ENCODE results near the gene PROK1. TPM values are rescaled to one million over a fixed set of nuclear protein-coding genes. Genes with fewer than 3 reads are reported as not detected.
A peak's percentile ranks its signal among the peaks of the same experiment; 100 is the strongest.

The PROK1 gene
- total RNA-seq, 2 experiments from 2014 or later = not detected

DNA sequence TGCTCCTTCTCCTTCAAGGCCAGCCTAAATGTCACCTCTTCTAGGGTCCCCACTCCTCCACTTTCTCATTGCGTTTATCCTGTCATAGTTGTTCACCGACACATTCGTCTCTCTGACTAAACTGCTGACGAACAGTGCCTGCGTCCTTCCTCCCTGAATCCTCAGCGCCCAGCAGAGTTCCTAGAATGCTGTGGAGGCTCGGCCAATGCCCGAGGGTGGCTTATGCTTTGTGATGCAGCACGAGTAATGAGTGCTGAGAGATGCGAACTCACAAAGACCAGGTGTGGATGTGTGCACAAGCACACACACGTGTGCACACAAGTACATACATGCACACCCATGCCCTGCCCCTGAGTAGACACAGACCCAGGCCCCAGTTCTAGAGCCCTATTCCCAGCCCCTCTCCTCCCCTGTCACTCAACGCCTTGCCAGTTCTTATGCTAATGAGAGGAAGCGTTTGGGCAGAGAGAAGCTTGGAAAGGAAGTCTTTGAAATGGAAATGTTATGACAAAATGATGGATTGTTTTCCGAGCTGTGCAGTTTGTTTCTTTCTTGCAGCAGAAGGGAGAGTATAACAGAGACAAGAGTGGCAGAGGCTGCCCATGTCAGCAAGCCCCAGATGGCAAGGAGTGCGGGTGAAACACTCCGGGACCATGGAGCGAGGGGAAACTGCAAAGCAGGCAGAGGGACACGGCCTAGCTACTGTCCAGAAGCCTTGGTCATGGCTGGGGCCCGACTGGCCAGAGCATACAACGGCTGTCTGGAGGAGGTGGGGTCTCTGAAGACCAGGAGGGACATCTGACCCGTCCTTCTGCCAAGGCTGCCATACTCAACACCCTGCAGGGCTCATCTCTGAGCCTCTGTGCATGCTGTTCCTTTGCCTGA, 43.8 kb downstream of the PROK1 start:
- intact Hi-C loops (cut with micrococcal nuclease) = loop anchor here (5.0 kb wide), 1 partner anchor 32 kb away; no protein-coding TSS in a partner anchor
- no peaks in the 10 kb centered on the region for H3K27me3 Mint-ChIP-seq
- H3K4me3 Mint-ChIP-seq = no peak overlapping the region
- ChIA-PET POLR2A (no interaction called here), CTCF (interaction anchor here (0.8 to 5.3 kb wide), 24 partner anchors 9 to 468 kb away, joined by 3 to 125 read pairs (median 9); partner anchors contain the start of gene KCNC4)
- H3K9me3 Mint-ChIP-seq = no peaks in the 10 kb centered on the region
- no peak for DNase-seq
- H3K36me3 Mint-ChIP-seq = no peaks in the 10 kb centered on the region
- no peak overlapping the region for H3K27ac Mint-ChIP-seq
- H3K4me1 Mint-ChIP-seq (ENCODE audit: low read depth) = no peaks in the 10 kb centered on the region

- H3K4me3 Mint-ChIP-seq = no peak overlapping the region
- no peak overlapping the region for H3K27ac Mint-ChIP-seq
- H3K36me3 Mint-ChIP-seq = no peaks in the 10 kb centered on the region
- DNase-seq = peak; percentile 86
- H3K27me3 Mint-ChIP-seq = no peaks in the 10 kb centered on the region
- no peaks in the 10 kb centered on the region for H3K9me3 Mint-ChIP-seq
- ChIA-PET POLR2A (interaction anchor here (0.7 kb wide), 1 partner anchor 152 kb away, joined by 3 read pairs; no protein-coding TSS in a partner anchor), CTCF (interaction anchor here (0.6 to 5.3 kb wide), 97 partner anchors 10 to 651 kb away, joined by 3 to 125 read pairs (median 4); partner anchors contain the start of genes KCNA2, KCNC4 and RBM15)
- H3K4me1 Mint-ChIP-seq (ENCODE audit: low read depth) = no peaks in the 10 kb centered on the region
- intact Hi-C loops (cut with micrococcal nuclease) = loop anchor here (1.0 to 5.0 kb wide), 3 partner anchors 34 to 293 kb away; no protein-coding TSS in a partner anchor
Observed at GRCh38 chr1:110495926-110496600, 45.1 kb downstream of the PROK1 start.

DNA sequence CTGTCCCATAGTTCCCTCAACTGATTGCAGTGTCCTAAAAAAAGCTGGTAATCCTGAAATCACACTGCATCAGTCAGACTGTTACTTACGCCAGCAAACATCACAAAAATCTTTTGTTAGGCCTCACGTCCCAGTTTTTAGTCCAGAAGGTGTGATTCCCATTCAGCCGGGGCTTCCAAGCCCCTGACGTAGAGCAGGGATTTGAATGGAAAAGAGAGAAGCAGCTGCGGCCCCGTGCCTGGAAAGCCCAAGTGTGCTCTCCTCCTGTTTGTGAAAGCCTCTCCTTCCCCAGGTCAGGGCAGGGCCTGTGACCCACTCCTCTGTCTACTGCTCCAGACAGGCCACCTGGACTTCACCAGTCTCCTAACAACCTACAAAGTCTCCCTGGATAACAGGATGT, 47.3 kb downstream of the PROK1 start:
- Mint-ChIP-seq H3K9me3 (no peaks in the 10 kb centered on the region), H3K27ac (no peak overlapping the region), H3K36me3 (no peaks in the 10 kb centered on the region), H3K4me1 (ENCODE audit: low read depth) (no peaks in the 10 kb centered on the region), H3K4me3 (no peak overlapping the region), H3K27me3 (peaks cover 8% of the 10 kb centered on the region)
- DNase-seq = no peak
- intact Hi-C loops (cut with micrococcal nuclease) = loop anchor here (5.0 kb wide), 1 partner anchor 36 kb away; no protein-coding TSS in a partner anchor
- CTCF ChIA-PET = interaction anchor here (0.5 to 5.3 kb wide), 9 partner anchors 10 to 379 kb away, joined by 3 to 125 read pairs (median 5); partner anchors contain the start of gene KCNC4
- POLR2A ChIA-PET = no interaction called here

DNA sequence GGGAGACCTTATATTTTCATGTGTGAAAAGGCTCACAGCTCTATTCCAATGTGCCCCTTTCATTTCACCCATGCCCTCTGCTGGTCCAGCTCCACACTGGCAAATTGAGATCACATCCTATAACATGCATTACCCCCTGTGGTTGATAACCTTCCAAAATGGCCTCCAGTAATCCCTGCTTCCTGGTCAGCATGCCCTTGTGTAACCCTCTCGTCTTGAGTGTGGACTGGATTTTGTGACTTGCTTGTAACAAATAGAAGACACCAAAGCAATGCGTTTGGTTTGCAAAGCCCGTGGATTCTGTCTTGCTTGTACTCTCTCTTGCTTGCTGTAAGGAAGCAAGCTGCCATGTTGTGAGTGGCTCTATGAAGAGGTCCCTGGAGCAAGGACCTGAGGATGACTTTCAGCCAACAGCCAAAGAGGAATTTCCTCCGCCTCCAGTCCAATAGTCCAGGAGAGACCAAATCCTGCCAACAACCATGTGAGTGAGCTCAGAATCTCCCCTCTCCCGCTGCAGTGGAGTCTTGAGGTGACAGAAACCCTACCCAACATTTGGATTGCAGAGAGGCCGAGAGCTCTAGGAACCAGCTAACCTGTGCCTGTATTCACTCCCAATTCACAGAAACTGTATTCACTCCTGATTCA, 50.7 kb downstream of the PROK1 start:
- POLR2A ChIA-PET = no interaction called here

DNA sequence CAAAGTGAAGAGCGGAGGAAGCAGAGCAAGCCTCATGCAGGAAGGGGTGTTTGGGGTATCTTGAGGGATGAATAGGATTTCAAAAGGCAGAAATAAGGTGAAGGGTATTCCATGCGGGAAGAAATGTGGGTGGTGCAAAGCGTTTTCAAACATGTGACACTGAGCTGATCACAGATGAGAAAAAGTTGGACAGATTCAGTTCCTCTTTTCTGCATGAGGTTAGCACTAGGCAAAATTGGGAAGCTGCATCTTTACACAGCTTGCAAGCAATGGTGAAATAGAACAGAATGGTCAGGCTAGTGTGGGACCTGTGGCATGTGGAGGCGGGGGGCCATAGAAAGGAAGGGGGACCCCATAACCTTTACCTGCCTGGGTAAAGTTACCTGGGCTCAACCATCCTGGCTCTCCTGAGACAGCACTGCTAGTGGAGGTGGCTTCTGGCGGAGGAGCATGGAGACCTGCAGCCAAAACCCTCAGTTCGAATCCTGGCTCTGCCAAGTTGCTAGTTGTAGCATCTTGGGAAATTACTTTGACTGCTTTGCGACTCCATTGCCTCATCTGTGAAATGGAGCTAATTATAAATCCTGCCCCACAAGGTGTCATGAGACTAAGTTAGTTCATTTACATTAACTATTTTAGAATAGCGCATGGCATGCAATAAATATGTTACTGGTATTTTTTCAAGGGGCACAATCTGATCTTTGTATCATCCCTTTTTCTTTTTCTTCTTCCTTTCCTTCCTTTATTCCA, 51.6 kb downstream of the PROK1 start:
- POLR2A ChIA-PET = no interaction called here
- H3K27ac Mint-ChIP-seq = no peak overlapping the region
- no peaks in the 10 kb centered on the region for H3K4me1 Mint-ChIP-seq (ENCODE audit: low read depth)
- no peaks in the 10 kb centered on the region for H3K9me3 Mint-ChIP-seq
- intact Hi-C loops (cut with micrococcal nuclease) = no loop called here
- no peaks in the 10 kb centered on the region for H3K36me3 Mint-ChIP-seq
- peaks cover 12% of the 10 kb centered on the region for H3K27me3 Mint-ChIP-seq
- no peak for DNase-seq
- CTCF ChIA-PET = interaction anchor here (1.8 kb wide), 1 partner anchor 42 kb away, joined by 5 read pairs; no protein-coding TSS in a partner anchor
- no peak overlapping the region for H3K4me3 Mint-ChIP-seq

More for the DNA sequence above, 50.7 kb downstream of the PROK1 start:
- H3K4me3 Mint-ChIP-seq = no peak overlapping the region
- H3K36me3 Mint-ChIP-seq = no peaks in the 10 kb centered on the region
- H3K4me1 Mint-ChIP-seq (ENCODE audit: low read depth) = no peaks in the 10 kb centered on the region
- H3K27me3 Mint-ChIP-seq = peaks cover 10% of the 10 kb centered on the region
- H3K27ac Mint-ChIP-seq = no peak overlapping the region
- intact Hi-C loops (cut with micrococcal nuclease) = no loop called here
- DNase-seq = no peak
- CTCF ChIA-PET = interaction anchor here (0.7 to 1.8 kb wide), 2 partner anchors 41 to 264 kb away, joined by 3 to 5 read pairs; no protein-coding TSS in a partner anchor
- no peaks in the 10 kb centered on the region for H3K9me3 Mint-ChIP-seq

GRCh38 chr1:110503471-110503870, 52.5 kb downstream of the PROK1 start:
- POLR2A ChIA-PET = no interaction called here
- Mint-ChIP-seq H3K4me1 (ENCODE audit: low read depth) (no peaks in the 10 kb centered on the region), H3K9me3 (no peaks in the 10 kb centered on the region), H3K36me3 (no peaks in the 10 kb centered on the region), H3K27ac (no peak overlapping the region), H3K27me3 (peaks cover 15% of the 10 kb centered on the region), H3K4me3 (no peak overlapping the region)
- CTCF ChIA-PET = interaction anchor here (1.8 to 4.6 kb wide), 2 partner anchors 8 to 43 kb away, joined by 5 to 15 read pairs; no protein-coding TSS in a partner anchor
- intact Hi-C loops (cut with micrococcal nuclease) = no loop called here
- no peak for DNase-seq

GRCh38 chr1:110504226-110504625, 53.3 kb downstream of the PROK1 start:
- POLR2A ChIA-PET = no interaction called here

DNA sequence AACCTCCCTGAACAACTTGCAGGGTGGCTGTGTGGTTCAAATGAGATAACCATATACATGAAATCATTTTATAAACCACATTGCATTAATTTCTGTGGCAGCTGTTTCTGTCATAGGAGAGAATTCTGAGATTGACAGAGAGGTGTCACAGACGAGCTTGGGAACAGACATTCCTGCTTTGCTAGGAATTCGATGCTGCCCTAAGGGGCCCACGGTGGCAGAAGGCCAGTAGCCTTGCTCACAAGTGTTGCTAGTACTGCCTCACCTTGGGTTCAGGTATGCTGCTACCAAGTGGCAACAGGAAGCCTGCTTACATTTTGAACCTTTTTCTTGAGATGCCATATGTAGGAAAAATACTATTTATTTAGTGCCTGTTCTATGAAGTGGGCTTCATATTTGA, 54.6 kb downstream of the PROK1 start:
- ChIA-PET CTCF (interaction anchor here (1.1 to 4.6 kb wide), 2 partner anchors 10 to 45 kb away, joined by 4 to 15 read pairs; no protein-coding TSS in a partner anchor), POLR2A (no interaction called here)
- H3K27me3 Mint-ChIP-seq = peaks cover 15% of the 10 kb centered on the region
- no peak overlapping the region for H3K27ac Mint-ChIP-seq
- H3K9me3 Mint-ChIP-seq = no peaks in the 10 kb centered on the region
- no peaks in the 10 kb centered on the region for H3K4me1 Mint-ChIP-seq (ENCODE audit: low read depth)
- no peak for DNase-seq
- H3K36me3 Mint-ChIP-seq = no peaks in the 10 kb centered on the region
- H3K4me3 Mint-ChIP-seq = no peak overlapping the region
- intact Hi-C loops (cut with micrococcal nuclease) = no loop called here

More at GRCh38 chr1:110504226-110504625, 53.3 kb downstream of the PROK1 start:
- H3K9me3 Mint-ChIP-seq = no peaks in the 10 kb centered on the region
- no peaks in the 10 kb centered on the region for H3K4me1 Mint-ChIP-seq (ENCODE audit: low read depth)
- no peak overlapping the region for H3K4me3 Mint-ChIP-seq
- intact Hi-C loops (cut with micrococcal nuclease) = no loop called here
- H3K27ac Mint-ChIP-seq = no peak overlapping the region
- no peak for DNase-seq
- no peaks in the 10 kb centered on the region for H3K36me3 Mint-ChIP-seq
- CTCF ChIA-PET = interaction anchor here (4.6 kb wide), 1 partner anchor 9 kb away, joined by 15 read pairs; no protein-coding TSS in a partner anchor
- H3K27me3 Mint-ChIP-seq = peaks cover 15% of the 10 kb centered on the region

GRCh38 chr1:110506541-110506940, 55.6 kb downstream of the PROK1 start:
- POLR2A ChIA-PET = no interaction called here
- CTCF ChIA-PET = interaction anchor here (4.6 kb wide), 1 partner anchor 11 kb away, joined by 15 read pairs; no protein-coding TSS in a partner anchor
- DNase-seq = no peak
- H3K4me1 Mint-ChIP-seq (ENCODE audit: low read depth) = no peaks in the 10 kb centered on the region
- H3K27ac Mint-ChIP-seq = no peak overlapping the region
- no peaks in the 10 kb centered on the region for H3K36me3 Mint-ChIP-seq
- no peaks in the 10 kb centered on the region for H3K9me3 Mint-ChIP-seq
- peaks cover 15% of the 10 kb centered on the region for H3K27me3 Mint-ChIP-seq
- intact Hi-C loops (cut with micrococcal nuclease) = no loop called here
- H3K4me3 Mint-ChIP-seq = no peak overlapping the region

All from activated CD4-positive, alpha-beta memory T cell treated with anti-CD3 and anti-CD28 coated beads for 36 hours (primary cell).